ENCODE measurements around the gene RPS6KA5.
"Not testable (repeated sequence)": the region's sequence is repeated elsewhere in the genome, so short reads cannot be mapped to it uniquely, and the experiment has no call there.

RPS6KA5 gene

GRCh38 chr14:91022622-91023028 is 37.8 kb downstream of the RPS6KA5 start:
- not testable (repeated sequence) for DNase-seq

DNA sequence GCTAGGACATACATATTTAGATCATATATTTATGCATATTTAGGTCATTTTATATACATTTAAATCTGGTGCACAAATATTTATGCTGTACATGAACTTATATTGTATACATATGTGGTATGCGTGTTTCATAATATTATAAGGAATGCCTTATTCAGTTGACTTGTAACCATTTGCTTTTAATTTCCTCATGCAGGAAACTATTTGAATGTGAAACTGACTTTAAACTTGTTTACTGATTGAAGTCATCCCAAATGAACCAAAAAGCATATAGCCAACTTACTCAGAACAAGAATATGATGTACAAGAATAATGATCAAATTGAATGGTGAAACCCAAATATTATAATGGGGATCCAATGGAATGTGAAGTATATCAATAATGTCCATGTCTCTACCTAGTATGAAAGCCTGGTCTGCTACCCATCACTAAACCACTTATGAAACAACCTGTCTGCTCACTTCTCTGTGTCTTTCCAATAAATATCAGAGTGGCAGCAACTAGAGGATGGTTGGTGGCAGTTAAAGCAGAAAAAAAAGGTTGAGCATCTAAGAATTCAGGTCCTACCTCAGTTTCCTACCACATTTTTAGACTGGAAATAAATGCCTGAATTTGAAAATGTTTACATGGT is 38.3 kb downstream of the RPS6KA5 start:
- DNase-seq: no peak

- DNase-seq: no peak
Measured at GRCh38 chr14:91021115-91021514, 39.3 kb downstream of the RPS6KA5 start.

DNA sequence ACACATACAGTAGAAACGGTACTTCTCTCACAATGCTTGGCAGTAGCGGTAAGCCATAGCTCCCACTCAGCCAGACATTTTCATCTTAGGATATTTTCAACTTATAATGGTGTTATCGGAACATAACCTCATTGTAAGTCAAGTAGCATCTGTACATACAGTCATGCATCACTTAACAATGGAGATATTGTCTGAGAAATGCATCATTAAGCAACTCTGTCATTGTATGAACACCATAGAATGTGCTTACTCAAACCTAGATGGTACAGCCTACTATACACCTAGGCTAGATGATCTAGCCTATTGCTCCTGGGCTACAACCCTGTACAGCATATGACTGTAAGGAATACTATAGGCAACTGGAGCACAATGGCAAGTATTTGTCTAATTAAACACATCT is 40.8 kb downstream of the RPS6KA5 start:
- DNase-seq: no peak

DNA sequence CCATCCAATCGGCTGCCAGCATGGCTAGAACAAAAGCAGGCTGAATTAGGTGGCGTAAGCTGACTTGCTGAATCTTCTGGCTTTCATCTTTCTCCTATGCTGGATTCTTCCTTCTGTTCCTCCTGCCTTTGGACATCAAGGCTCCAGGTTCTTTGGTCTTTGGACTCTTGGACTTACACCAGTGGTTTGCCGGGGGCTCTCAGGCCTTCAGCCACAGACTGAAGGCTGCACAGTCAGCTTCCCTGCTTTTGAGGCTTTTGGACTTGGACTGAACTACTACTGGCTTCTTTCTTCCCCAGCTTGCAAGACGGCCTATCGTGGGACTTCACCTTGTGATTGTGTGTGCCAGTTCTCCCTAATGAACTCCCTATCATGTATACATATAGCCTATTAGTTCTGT is 42.0 kb downstream of the RPS6KA5 start:
- no peak for DNase-seq

GRCh38 chr14:91016800-91017410 is 43.5 kb downstream of the RPS6KA5 start:
- DNase-seq: no peak

GRCh38 chr14:91015435-91015834 is 45.0 kb downstream of the RPS6KA5 start:
- no peak for DNase-seq

GRCh38 chr14:91012045-91012444 is 48.4 kb downstream of the RPS6KA5 start:
- DNase-seq: no peak

- no peak for DNase-seq
Measured at GRCh38 chr14:91010153-91010533, 50.3 kb downstream of the RPS6KA5 start.

GRCh38 chr14:91009501-91010152 is 50.8 kb downstream of the RPS6KA5 start:
- DNase-seq: no peak

- DNase-seq: no peak
Measured at GRCh38 chr14:91008759-91009409, 51.6 kb downstream of the RPS6KA5 start.

- DNase-seq: no peak
Measured at GRCh38 chr14:91005716-91006115, 54.7 kb downstream of the RPS6KA5 start.

GRCh38 chr14:91004987-91005386 is 55.5 kb downstream of the RPS6KA5 start:
- no peak for DNase-seq

DNA sequence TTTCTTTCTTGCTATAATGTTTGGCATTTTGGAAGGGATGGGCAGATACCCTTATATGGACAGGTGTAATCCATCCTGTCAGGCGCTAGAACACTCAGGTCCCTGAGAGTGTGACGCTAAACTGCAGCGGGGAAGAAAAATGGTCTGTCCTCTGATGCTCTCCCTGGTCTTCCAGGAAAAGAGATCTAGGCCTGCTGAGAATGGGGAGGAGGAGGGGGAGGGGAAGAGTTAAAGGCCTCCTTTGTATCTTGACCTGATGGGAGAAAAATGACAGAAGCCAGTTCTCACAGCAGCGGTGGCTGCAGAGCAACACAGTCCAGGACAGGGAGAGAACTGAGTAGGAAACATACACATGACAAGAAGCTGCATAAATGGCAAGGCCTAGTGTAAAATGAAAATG is 61.1 kb downstream of the RPS6KA5 start:
- DNase-seq: no peak

DNA sequence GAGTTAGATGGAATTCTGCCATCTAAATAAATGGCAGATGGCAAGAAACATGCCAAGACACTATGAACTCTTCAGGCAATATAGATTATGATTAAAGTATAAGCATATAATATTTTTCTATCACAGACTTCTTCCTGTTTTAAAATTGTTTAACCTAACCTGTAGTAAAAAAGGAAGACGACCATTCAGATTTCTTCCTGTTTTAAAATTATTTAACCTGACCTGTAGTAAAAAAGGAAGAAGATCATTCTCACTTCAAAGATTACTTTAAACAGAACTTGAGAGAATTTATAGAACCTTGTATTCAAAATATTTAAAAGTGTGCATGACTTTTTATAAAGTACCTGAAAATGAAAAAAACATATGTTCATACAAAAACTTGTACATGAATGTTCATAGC is 63.5 kb downstream of the RPS6KA5 start:
- DNase-seq: no peak

- DNase-seq: no peak
Measured at GRCh38 chr14:90995785-90996184, 64.7 kb downstream of the RPS6KA5 start.

DNA sequence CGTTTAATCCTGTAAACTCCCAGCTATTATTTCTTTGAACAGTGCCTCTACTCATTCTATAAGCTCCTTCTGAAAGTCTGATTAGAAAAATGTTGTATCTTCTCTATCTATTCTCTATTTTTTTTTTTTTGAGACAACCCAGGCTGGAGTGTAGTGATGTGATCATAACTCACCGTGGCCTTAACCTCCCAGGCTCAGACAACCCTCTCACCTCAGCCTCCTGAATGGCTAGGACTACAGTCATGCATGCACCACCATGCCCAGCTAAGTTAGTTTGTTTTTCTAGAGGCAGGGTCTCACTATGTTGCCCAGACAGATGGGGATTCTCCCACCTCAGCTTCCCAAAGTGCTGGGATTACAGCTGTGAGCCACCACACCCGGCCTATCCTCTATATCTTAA is 66.6 kb downstream of the RPS6KA5 start:
- no peak for DNase-seq

GRCh38 chr14:90991690-90992443 is 68.6 kb downstream of the RPS6KA5 start:
- DNase-seq: no peak

DNA sequence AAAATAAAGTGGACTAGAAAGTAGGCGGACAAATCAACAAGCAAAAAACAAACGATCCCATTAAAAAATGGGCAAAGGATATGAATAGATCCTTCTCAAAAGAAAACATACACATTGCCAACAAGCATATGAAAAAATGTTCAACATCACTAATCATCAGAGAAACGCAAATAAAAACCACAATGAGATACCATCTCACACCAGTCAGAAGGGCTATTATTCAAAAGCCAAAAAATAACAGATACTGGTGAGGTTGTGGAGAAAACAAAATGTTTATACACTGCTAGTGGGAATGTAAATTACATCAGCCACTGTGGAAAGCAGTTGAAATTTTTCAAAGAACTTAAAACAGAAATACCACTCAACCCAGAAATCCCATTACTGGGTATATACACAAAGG is 70.3 kb downstream of the RPS6KA5 start:
- DNase-seq: no peak

DNA sequence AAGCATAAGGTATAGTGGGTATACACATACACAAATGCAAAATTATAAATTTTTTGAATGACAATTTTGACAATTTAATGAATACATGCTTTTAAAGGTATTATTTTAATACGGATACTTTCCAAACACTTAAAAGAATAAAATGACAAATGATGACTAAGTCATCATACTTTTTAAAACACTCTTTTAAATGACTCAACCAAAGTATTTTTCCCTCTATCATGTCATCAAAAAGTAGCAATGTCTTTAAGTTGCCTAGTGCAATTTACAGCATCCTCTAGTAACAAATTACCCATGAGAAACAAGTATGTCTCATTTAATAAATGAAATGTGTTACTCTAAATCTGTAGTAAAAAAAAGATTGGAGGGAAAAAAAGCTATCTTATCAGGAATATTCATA is 73.3 kb downstream of the RPS6KA5 start:
- no peak for DNase-seq

- DNase-seq: no peak
Measured at GRCh38 chr14:90986510-90986909, 73.9 kb downstream of the RPS6KA5 start.

- DNase-seq: no peak
Measured at GRCh38 chr14:90985601-90986242, 74.7 kb downstream of the RPS6KA5 start.

- no peak for DNase-seq
Measured at GRCh38 chr14:90983560-90983959, 76.9 kb downstream of the RPS6KA5 start.
